HG03108 (cell line): ENCODE data around the gene HNRNPH1.

Experiments used
- ATAC-seq: cut with Tn5 transposase; IDR thresholded peaks from one replicate; pipeline ENCODE4 v1.9.1; 2021; ENCODE audit warnings: moderate library complexity; ENCODE audit not compliant: unreplicated experiment

HNRNPH1 gene

GRCh38 chr5:179606071-179606909, 17.2 kb downstream of the HNRNPH1 start:
- no peak for ATAC-seq

GRCh38 chr5:179605026-179605833, 18.2 kb downstream of the HNRNPH1 start:
- ATAC-seq = no peak

GRCh38 chr5:179603308-179603707, 20.2 kb downstream of the HNRNPH1 start:
- no peak for ATAC-seq

- ATAC-seq = no peak
These were observed 21.4 kb downstream of the HNRNPH1 start for GRCh38 chr5:179601871-179602625.

- no peak for ATAC-seq
These were observed 23.5 kb downstream of the HNRNPH1 start for GRCh38 chr5:179599973-179600372.

- no peak for ATAC-seq
These were observed 23.9 kb downstream of the HNRNPH1 start for GRCh38 chr5:179599566-179599965.

- no peak for ATAC-seq
These were observed 24.4 kb downstream of the HNRNPH1 start for GRCh38 chr5:179599100-179599499.

GRCh38 chr5:179596421-179596820, 27.1 kb downstream of the HNRNPH1 start:
- ATAC-seq = no peak

GRCh38 chr5:179595916-179596315, 27.6 kb downstream of the HNRNPH1 start:
- ATAC-seq = no peak

- no peak for ATAC-seq
These were observed 35.3 kb downstream of the HNRNPH1 start for GRCh38 chr5:179588166-179588565.

GRCh38 chr5:179585941-179586401, 37.5 kb downstream of the HNRNPH1 start:
- ATAC-seq = no peak

GRCh38 chr5:179577286-179577960, 46.0 kb downstream of the HNRNPH1 start:
- ATAC-seq = no peak

- ATAC-seq = no peak
These were observed 51.1 kb downstream of the HNRNPH1 start for GRCh38 chr5:179572386-179572785.

- ATAC-seq = no peak
These were observed 54.8 kb downstream of the HNRNPH1 start for GRCh38 chr5:179568721-179569120.

GRCh38 chr5:179564526-179564925, 58.9 kb downstream of the HNRNPH1 start:
- ATAC-seq = no peak
